LNCaP clone FGC (cell line): ENCODE results near the gene FLAD1.

Experiments used
- DNase-seq: peaks from one replicate; pipeline ENCODE4 v3.0.0-alpha.2; 2011; ENCODE audit warnings: low read depth
- H3K4me3 ChIP-seq: 2 replicates; pipeline ENCODE4 v1.5.1; 2011; ENCODE audit warnings: mild to moderate bottlenecking, low read depth, low read length, control low read depth
- TF ChIP-seq, protein P1 (sequence below): IDR thresholded peaks from 2 replicates; pipeline ENCODE4 v1.5.1; 2012; ENCODE audit warnings: mild to moderate bottlenecking; ENCODE audit not compliant: control insufficient read depth, insufficient read depth; ENCODE audit errors: extremely low read depth

Gene FLAD1

DNA sequence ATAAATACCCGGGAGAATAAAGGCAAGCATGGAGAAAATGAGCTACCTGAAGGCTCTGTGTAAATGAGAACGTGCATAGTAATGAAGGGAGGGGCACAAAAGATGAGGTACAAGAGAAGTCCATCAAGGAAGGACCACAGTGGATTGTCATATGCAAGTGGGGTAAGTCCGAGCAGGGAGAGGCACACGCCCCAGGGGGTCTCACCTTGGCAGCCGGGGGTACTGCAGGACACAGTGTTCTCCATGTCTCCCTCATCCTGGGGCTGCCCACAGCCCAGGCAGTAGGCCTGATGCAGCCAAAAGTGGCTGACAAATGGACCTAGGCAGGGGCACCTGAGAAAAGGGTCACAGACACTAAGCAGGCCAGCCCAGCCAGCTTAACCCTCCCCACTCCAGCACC is 40.5 kb downstream of the FLAD1 start:
- no peak overlapping the region for H3K4me3 ChIP-seq
- TF ChIP-seq, protein P1, sequence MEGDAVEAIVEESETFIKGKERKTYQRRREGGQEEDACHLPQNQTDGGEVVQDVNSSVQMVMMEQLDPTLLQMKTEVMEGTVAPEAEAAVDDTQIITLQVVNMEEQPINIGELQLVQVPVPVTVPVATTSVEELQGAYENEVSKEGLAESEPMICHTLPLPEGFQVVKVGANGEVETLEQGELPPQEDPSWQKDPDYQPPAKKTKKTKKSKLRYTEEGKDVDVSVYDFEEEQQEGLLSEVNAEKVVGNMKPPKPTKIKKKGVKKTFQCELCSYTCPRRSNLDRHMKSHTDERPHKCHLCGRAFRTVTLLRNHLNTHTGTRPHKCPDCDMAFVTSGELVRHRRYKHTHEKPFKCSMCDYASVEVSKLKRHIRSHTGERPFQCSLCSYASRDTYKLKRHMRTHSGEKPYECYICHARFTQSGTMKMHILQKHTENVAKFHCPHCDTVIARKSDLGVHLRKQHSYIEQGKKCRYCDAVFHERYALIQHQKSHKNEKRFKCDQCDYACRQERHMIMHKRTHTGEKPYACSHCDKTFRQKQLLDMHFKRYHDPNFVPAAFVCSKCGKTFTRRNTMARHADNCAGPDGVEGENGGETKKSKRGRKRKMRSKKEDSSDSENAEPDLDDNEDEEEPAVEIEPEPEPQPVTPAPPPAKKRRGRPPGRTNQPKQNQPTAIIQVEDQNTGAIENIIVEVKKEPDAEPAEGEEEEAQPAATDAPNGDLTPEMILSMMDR = no peak
- no peak for DNase-seq

DNA sequence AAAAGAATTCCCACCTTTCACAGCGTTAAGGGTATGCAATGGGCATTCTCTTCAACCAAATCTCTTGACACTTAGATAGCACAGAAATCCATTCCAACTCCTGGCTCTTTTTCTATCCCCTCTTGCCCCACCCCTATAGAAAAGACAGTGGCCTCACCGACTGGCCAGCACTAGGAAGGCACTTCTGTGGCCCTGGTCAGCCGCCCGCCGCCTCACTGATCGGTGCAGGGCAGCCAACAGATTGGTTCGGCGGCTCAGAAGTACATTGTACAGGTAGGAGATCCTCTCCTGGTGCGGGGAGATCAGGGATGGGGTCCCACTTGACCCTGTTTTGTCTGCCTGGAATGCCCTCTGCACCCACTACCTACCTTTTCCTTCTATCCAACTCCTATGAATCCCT is 41.2 kb downstream of the FLAD1 start:
- DNase-seq = no peak
- no peak overlapping the region for H3K4me3 ChIP-seq
- TF ChIP-seq, protein P1 = no peak

DNA sequence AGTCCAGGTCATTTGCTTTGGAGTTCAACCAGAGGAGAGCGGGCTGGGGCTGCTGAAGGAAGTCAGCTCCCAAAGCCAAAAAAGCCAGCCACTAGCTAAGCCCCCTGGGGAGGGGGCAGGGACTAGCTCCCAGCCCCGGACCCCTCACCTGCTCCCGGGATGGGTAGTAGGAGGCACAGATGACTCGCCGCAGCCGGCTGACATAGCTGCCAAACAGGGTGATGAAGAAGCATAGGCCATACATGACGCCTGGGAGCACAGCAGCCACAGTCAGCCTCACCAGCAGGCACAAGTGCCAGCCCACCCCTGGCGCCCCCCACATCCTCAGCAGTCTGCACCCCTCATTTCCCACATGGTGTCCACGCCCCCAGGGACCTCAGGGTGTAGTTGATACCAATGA is 43.0 kb downstream of the FLAD1 start:
- DNase-seq = no peak
- TF ChIP-seq, protein P1 = no peak
- H3K4me3 ChIP-seq = no peak overlapping the region

DNA sequence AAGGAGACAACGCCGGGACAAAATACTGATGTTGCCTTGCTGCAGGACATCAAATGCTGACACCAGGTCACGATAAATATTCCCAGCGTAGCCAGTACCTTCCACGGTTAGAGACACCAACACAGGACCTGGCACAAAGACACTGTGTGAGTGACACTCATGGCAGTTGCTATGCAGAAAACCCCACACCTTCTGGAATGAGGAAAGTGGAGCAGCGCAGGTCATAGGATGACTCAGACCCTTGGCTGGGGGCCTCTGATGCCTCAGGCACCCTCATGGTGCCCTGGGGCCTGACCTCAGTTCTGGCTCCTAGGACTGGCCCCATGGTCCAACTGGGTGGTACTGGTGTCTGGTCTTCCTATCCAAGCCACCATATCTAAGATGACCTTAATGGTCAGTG is 43.4 kb downstream of the FLAD1 start:
- H3K4me3 ChIP-seq = no peak overlapping the region
- TF ChIP-seq, protein P1 = no peak
- DNase-seq = no peak

DNA sequence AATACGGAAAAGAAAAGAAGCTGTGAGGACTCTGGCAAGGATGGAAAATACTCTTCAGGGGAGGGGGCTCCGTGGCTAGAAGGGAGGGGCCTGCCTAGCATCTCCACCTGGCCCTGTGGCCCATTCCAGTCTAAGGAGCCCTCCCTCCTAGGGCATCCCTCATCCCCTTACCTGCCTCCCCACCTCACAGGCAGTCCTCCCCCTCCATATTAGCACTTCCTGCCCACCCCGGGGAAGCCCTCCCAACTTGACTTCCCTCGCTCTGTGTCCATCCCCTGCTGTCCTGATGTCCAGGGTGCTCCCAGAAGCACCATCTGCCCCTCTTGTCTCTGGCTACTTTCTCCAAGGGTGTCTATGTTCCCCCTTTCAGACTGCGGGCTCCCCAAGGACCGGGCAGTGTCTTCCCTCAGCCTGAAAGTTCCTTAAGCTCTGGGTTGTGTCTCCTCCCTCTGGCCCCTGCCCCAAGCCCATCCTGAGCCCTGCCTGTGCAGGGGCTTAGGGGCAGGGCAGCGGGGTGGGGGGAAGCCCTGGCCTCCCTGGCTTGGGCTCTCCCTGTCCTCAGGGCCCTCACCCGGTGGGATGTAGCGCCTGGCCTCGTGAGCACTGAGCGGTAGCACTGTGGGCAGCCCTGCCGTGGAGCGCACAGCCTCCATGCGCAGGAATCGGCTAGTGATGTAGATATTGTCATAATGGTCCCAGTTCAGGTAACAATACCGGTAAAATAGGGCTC is 46.5 kb downstream of the FLAD1 start:
- DNase-seq = no peak
- TF ChIP-seq, protein P1 = no peak
- no peak overlapping the region for H3K4me3 ChIP-seq

DNA sequence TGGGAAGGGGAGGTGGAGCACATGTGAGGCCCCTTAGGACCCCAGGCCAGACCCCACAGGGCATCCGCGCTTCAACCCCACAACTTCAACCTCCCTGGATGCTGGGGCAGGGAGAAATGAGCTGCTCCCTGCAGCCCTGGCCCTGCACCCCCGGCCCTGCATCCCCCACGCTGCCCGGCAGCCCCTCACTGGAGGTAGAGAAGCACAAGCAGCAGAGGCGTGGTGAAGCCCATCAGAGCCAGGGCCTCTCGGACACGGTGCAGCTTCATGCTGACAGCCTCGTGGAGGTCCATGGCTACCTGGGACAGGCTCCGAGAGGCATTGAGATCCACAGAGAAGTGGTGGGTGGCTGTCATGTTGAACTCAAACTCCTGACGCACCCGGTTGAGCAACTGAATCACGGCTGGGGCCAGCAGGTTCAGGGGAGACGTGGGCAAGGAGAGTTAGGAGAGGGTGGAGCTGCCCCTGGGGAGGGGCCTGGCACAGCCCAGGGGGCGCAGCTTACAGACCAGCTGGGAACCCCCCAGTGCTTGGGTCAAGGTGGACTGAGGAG is 47.2 kb downstream of the FLAD1 start:
- no peak for DNase-seq
- TF ChIP-seq, protein P1 = no peak
- no peak overlapping the region for H3K4me3 ChIP-seq

DNA sequence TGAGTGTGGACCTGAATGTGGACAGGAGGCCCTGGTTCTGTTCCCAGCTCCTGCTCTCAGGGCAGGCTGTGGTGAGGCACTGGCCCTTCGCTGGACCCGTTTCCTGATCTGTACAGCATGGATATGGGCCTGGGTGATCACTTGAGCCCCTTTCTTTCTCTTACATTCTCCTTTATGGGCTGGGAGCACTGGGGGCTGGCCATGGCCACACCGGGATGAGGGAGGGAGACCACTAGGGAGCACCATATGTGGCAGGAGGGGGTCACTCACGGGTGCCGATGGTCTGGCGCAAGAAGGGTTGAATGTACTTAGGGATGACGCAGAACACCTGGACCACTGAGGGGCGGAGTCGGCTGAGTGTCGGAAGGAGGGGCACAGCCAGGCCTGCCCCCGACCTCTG is 47.8 kb downstream of the FLAD1 start:
- H3K4me3 ChIP-seq = no peak overlapping the region
- no peak for DNase-seq
- TF ChIP-seq, protein P1 = no peak
